ENCODE data around the gene TRABD.

DNA sequence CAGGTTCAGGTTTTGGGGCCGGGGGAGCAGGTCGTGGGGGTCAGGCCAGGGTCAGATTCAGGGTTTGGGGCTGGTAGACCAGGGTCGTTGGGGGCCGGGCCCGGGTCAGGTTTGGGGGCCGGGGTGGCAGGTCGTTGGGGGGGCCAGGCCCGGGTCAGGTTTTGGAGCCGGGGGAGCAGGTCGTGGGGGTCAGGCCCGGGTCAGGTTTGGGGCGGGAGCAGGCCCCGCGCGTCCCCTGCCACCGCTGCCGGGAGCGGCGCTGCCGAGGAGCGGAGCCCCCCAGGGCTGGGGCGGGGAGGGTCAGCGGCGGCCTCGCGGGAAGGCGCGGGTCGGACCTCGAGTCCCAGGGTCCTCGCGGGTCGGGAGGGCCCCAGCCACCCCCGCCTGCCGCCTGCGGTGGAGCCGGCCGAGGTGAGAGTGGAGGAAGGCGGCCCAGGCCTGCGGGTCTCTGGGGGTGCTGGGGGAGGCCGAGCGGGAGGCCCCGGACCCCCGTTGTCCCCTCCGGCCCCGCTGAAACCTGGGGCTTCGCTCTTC is 535 bp downstream of the TRABD start:
- TF ChIP-seq, protein P1, sequence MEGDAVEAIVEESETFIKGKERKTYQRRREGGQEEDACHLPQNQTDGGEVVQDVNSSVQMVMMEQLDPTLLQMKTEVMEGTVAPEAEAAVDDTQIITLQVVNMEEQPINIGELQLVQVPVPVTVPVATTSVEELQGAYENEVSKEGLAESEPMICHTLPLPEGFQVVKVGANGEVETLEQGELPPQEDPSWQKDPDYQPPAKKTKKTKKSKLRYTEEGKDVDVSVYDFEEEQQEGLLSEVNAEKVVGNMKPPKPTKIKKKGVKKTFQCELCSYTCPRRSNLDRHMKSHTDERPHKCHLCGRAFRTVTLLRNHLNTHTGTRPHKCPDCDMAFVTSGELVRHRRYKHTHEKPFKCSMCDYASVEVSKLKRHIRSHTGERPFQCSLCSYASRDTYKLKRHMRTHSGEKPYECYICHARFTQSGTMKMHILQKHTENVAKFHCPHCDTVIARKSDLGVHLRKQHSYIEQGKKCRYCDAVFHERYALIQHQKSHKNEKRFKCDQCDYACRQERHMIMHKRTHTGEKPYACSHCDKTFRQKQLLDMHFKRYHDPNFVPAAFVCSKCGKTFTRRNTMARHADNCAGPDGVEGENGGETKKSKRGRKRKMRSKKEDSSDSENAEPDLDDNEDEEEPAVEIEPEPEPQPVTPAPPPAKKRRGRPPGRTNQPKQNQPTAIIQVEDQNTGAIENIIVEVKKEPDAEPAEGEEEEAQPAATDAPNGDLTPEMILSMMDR (IDR thresholded peaks at IDR 0.05) = no peak
- TF ChIP-seq POLR2AphosphoS5 (IDR thresholded peaks at IDR 0.05; ENCODE audit: low read depth, low read length) = no peak
